GM12873 (cell line): Measurements from ENCODE around the gene WNT1.

ENCODE experiments used
- TF ChIP-seq, protein P1 (sequence below): IDR thresholded peaks from 2 replicates; pipeline ENCODE4 v1.5.1; 2012; ENCODE audit warnings: low read depth, mild to moderate bottlenecking, moderate library complexity, low read length, control low read depth; ENCODE audit not compliant: insufficient read depth; ENCODE audit errors: missing control alignments

The WNT1 gene

DNA sequence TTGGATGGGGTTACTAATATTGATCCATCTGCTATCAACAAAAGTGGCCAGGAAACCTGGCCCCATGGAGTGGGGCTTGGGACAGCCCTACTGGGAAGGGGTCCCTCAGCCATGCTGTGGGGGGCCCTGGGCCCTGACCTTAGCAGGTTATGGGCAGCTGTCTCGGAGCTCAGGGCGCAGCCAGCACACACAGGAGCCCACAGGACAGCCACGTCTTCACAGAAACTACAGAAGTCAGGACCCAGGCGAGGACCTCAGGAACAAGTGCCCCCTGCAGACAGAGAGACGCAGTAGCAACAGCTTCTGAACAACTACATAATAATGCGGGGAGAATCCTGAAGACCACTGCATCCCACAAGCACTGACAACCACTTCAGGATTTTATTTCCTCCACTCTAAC, 41.0 kb upstream of the WNT1 start:
- TF ChIP-seq, protein P1, sequence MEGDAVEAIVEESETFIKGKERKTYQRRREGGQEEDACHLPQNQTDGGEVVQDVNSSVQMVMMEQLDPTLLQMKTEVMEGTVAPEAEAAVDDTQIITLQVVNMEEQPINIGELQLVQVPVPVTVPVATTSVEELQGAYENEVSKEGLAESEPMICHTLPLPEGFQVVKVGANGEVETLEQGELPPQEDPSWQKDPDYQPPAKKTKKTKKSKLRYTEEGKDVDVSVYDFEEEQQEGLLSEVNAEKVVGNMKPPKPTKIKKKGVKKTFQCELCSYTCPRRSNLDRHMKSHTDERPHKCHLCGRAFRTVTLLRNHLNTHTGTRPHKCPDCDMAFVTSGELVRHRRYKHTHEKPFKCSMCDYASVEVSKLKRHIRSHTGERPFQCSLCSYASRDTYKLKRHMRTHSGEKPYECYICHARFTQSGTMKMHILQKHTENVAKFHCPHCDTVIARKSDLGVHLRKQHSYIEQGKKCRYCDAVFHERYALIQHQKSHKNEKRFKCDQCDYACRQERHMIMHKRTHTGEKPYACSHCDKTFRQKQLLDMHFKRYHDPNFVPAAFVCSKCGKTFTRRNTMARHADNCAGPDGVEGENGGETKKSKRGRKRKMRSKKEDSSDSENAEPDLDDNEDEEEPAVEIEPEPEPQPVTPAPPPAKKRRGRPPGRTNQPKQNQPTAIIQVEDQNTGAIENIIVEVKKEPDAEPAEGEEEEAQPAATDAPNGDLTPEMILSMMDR = peak; percentile 35

DNA sequence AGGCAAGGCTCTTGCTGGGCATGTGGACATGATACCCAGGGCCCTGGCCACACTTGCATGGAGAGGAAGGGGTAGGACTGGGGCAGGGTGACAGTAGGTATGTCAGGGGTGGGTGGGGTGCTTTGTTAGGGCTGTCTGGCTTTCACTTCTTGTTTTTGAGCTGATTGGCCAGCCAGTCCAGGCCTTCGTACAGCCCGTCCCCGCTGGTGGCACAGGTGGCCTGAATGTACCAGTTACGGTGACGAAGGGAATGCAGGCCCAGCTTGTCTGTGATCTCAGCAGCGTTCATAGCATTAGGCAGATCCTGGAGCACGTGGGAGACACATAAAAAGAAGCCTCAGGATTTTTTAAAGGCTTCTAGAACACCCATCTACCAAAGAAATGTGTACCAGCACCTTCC, 39.3 kb upstream of the WNT1 start:
- TF ChIP-seq, protein P1 = no peak

DNA sequence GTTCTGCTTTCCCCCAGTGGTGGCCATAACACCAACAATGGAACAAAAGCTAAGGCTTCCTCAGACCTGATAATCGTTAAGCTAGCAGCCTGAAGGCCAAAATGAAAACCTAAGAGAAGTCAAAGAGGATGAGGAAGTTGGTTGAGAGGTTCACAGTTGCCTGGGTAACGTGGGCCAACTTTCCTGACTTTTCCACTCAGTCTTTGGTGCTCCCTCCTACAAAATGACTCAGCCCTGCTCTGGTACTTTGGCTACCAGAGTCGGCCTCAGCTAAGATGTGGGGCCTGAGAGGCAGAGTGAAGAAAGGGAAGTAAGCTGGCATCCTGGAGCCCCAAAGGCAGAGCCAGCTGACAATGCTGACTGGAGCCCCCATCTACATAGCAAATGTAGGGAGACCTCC, 37.9 kb upstream of the WNT1 start:
- TF ChIP-seq, protein P1 = no peak

DNA sequence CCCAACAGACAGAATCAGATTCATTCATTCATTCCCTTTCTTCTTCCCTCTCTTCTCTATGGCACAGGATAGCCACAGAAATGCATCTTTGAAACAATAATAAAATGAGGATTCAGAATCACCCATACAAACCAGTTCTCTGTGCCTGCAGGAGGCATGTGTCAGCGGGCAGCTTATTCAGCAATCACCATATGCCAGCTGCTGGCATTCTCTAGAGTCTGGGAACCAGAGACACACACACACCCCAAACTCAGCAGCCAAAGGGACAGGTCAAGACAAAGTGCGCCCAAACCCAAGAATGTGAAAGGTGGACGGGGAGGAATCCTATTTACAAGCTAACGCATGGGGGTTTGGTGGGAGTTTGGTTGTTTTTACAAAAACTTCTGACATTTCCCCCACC, 34.9 kb upstream of the WNT1 start:
- TF ChIP-seq, protein P1 = no peak

DNA sequence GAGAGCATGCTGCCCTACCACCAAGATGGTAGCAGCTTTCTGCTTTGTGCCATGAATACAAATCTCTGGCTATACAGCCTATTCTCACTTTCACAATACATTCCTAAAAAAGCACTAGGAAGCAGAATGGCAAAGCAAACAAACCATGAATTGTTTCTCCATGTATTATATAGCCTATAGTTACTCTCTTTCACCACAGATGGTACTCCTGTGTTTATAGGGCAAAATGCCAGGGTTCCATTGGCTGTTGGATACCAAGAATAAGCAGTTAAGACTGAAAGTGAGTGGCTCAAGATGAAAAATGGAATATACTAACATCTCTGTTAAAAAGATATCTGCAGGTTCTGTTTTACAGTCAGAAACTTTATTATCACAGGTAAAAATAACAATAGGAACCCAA, 31.9 kb upstream of the WNT1 start:
- TF ChIP-seq, protein P1 = no peak

DNA sequence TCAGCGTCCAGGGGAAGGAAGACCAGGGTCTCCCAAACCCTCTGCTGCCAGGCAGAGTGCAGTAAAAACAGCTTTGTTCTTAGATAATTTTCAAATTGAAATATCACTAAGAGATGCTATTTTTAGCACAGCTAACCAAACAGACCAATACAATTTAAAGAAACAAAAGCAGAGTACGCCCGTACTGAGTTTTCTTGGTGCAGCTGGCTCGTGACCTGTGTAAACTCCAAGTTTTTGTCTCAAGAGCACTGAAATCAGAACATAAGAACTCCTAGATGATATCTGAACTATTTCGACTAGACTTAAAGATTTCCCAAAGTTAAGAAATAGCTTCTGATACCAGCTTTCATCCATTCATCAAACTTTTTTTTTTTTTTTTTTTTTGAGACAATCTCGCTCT, 31.2 kb upstream of the WNT1 start:
- TF ChIP-seq, protein P1 = no peak

DNA sequence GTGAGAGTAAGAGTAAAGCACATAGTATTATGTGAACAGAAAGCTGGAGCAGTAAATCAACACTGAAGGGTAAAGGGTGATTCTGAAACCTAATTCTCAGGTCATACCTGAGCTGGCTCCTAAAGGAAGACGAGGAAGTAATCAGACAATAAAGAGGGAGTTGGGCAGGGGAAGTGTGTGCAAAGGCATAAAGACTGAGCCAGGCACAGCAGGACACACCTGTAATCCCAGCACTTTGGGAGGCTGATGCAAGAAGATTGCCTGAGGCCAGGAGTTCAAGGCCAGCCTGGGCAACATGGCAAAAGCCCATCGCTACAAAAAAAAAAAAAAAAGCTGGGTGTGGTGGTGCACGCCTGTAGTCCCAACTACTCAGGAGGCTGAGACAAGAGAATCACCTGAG, 30.4 kb upstream of the WNT1 start:
- TF ChIP-seq, protein P1 = no peak

DNA sequence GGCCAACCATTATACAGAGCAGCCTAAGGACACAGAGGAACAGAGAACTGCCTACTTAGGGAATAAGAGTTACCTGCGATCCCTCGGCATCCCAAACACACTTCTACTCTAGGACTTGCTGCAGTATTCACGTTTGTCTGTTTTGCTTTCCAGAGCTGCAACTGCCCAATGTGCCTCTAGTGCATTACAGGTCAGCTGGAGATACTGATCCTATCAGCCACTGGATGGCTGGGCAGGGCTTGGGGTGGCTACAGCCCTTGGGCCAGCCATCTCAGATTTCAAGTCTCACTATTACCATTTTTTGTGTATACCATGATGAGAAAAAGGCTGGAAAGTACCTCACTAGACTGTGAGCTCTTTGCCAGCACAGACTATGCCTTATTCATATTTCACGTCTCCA, 25.4 kb upstream of the WNT1 start:
- TF ChIP-seq, protein P1 = no peak
